ENCODE data around the gene SDC3. TPM values are rescaled to one million over a fixed set of nuclear protein-coding genes. Genes with fewer than 3 reads are reported as not detected.

The SDC3 gene
- total and polyA plus RNA-seq, 4 donors = 3.3 to 27.5 (median 16.6) TPM

DNA sequence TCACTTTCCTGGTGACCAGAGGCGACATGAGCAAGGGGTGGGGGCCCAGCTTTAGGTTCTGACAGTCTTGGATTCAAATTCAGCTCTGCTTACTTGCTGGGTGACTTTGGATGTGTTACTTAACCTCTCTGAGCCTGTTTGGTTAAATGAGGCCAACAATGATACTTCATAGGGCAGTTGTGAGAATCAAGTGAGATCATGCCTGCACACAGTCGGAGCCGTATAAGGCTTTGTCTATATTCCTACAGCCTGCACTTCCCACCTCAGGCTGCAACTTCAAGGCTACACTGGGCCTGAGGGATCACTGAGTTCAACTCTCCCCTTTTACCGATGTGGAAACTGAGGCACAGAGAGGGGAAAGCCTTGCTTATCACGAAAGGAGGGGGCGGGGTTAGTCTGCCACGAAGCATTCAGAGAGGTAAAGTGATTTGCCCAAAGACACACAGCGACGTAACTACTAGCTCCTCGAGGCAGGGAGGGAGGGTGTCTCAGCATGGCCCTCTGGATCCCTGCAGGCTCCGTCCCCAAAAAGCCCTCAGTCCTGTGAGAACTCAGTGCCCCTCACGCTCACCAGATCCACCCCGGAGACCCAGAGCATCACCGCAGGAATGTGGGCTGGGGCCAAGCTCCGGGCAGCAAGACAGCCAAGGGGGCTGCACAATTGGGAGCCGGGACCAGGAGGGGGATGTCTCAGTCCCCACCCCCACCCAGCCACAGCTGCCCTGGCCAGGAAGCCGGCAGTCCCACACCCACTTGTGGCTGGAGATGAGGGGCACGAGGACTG lies 25.0 kb downstream of the SDC3 start:
- Histone ChIP-seq H3K4me3 (ENCODE audit: low read depth in 1 of 3, low read length in 3 of 3) (no peak overlapping the region), H3K9me3 (ENCODE audit: control insufficient read depth in 4 of 4, low read length in 3 of 4) (no peaks in the 10 kb centered on the region), H3K27ac (ENCODE audit: low read depth in 1 of 2, low read length in 2 of 2) (no peak overlapping the region), H3K9ac (ENCODE audit: low read depth in 1 of 2, low read length in 2 of 2) (no peak overlapping the region), H3K36me3 (ENCODE audit: control insufficient read depth in 4 of 4, insufficient read depth in 3 of 4, low read depth in 1 of 4, low read length in 3 of 4) (no peaks in the 10 kb centered on the region), H3K4me1 (ENCODE audit: control insufficient read depth in 4 of 4, insufficient read depth in 4 of 4, low read length in 3 of 4) (peaks cover 0 to 5% (median 1%) of the 10 kb centered on the region in 4 donors), H3K27me3 (ENCODE audit: control insufficient read depth in 4 of 4, insufficient read depth in 4 of 4, low read length in 3 of 4) (no peaks in the 10 kb centered on the region)
- no peak for DNase-seq (ENCODE audit: low spot score)
- 87% methylated on average over 18 of the region's 18 CpGs for WGBS
- TF ChIP-seq, protein P1, sequence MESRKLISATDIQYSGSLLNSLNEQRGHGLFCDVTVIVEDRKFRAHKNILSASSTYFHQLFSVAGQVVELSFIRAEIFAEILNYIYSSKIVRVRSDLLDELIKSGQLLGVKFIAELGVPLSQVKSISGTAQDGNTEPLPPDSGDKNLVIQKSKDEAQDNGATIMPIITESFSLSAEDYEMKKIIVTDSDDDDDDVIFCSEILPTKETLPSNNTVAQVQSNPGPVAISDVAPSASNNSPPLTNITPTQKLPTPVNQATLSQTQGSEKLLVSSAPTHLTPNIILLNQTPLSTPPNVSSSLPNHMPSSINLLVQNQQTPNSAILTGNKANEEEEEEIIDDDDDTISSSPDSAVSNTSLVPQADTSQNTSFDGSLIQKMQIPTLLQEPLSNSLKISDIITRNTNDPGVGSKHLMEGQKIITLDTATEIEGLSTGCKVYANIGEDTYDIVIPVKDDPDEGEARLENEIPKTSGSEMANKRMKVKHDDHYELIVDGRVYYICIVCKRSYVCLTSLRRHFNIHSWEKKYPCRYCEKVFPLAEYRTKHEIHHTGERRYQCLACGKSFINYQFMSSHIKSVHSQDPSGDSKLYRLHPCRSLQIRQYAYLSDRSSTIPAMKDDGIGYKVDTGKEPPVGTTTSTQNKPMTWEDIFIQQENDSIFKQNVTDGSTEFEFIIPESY (IDR thresholded peaks at IDR 0.05) = no peak
- TF ChIP-seq RXRA (IDR thresholded peaks at IDR 0.05) (no peak), HNF4A (conservative IDR thresholded peaks at IDR 0.05) (no peak)

DNA sequence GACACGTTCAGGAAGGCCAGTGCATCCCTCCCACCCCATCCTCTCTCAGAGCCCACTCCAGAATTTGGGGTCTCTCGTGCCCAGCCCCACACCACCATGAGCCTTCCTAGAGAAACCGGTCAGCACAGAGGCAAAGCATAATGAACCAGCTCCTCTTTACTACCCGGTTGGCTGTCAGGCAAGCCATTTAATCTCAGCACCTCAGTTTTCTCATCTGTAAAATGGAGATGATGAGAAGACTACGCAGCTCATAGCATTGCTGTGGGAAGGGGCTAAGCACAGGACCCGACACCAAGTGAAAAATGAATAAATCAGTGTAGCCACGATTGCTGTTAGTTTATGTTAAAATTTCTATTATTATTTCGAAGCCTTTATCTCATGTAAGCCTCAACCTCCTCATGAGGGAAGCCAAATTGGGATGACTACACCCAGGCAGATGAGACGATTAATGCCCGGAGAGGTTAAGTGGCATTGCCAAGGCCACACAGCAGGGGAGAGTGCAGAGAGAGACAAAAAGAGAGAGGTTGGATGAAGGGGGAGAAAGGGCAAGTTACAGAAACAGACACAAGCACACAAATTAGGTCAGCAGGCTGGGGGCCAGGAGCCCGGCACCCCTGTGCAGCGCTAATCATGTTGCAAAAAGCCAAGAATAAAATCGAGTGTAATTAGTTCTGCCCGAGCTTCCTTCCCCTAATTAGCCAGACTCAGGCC lies 25.7 kb downstream of the SDC3 start:
- H3K27me3 ChIP-seq (ENCODE audit: control insufficient read depth in 4 of 4, insufficient read depth in 4 of 4, low read length in 3 of 4) = no peaks in the 10 kb centered on the region
- no peak for DNase-seq (ENCODE audit: low spot score)
- peaks cover 0 to 12% (median 1%) of the 10 kb centered on the region in 4 donors for H3K4me1 ChIP-seq (ENCODE audit: control insufficient read depth in 4 of 4, insufficient read depth in 4 of 4, low read length in 3 of 4)
- H3K9ac ChIP-seq (ENCODE audit: low read depth in 1 of 2, low read length in 2 of 2) = no peak overlapping the region
- no peak for TF ChIP-seq FOXA1 (IDR thresholded peaks at IDR 0.05)
- no peak for TF ChIP-seq GABPA (IDR thresholded peaks at IDR 0.05 in 1 of 2, conservative IDR thresholded peaks at IDR 0.05 in 1 of 2)
- TF ChIP-seq, protein P2, sequence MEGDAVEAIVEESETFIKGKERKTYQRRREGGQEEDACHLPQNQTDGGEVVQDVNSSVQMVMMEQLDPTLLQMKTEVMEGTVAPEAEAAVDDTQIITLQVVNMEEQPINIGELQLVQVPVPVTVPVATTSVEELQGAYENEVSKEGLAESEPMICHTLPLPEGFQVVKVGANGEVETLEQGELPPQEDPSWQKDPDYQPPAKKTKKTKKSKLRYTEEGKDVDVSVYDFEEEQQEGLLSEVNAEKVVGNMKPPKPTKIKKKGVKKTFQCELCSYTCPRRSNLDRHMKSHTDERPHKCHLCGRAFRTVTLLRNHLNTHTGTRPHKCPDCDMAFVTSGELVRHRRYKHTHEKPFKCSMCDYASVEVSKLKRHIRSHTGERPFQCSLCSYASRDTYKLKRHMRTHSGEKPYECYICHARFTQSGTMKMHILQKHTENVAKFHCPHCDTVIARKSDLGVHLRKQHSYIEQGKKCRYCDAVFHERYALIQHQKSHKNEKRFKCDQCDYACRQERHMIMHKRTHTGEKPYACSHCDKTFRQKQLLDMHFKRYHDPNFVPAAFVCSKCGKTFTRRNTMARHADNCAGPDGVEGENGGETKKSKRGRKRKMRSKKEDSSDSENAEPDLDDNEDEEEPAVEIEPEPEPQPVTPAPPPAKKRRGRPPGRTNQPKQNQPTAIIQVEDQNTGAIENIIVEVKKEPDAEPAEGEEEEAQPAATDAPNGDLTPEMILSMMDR (IDR thresholded peaks at IDR 0.05; ENCODE audit: low read depth, low read length, missing input control) = no peak
- TF ChIP-seq SP1 (IDR thresholded peaks at IDR 0.05) = no peak
- TF ChIP-seq YY1 (IDR thresholded peaks at IDR 0.05) = no peak
- no peak for TF ChIP-seq FOXA2 (IDR thresholded peaks at IDR 0.05)
- no peak for TF ChIP-seq HNF4A (conservative IDR thresholded peaks at IDR 0.05)
- TF ChIP-seq NR2F2 (IDR thresholded peaks at IDR 0.05) = no peak
- TF ChIP-seq JUND (IDR thresholded peaks at IDR 0.05) = no peak
- TF ChIP-seq RXRA (IDR thresholded peaks at IDR 0.05) = no peak
- no peak for TF ChIP-seq EGR1 (IDR thresholded peaks at IDR 0.05; ENCODE audit: low read depth in 2 of 2)
- TF ChIP-seq, protein P3, sequence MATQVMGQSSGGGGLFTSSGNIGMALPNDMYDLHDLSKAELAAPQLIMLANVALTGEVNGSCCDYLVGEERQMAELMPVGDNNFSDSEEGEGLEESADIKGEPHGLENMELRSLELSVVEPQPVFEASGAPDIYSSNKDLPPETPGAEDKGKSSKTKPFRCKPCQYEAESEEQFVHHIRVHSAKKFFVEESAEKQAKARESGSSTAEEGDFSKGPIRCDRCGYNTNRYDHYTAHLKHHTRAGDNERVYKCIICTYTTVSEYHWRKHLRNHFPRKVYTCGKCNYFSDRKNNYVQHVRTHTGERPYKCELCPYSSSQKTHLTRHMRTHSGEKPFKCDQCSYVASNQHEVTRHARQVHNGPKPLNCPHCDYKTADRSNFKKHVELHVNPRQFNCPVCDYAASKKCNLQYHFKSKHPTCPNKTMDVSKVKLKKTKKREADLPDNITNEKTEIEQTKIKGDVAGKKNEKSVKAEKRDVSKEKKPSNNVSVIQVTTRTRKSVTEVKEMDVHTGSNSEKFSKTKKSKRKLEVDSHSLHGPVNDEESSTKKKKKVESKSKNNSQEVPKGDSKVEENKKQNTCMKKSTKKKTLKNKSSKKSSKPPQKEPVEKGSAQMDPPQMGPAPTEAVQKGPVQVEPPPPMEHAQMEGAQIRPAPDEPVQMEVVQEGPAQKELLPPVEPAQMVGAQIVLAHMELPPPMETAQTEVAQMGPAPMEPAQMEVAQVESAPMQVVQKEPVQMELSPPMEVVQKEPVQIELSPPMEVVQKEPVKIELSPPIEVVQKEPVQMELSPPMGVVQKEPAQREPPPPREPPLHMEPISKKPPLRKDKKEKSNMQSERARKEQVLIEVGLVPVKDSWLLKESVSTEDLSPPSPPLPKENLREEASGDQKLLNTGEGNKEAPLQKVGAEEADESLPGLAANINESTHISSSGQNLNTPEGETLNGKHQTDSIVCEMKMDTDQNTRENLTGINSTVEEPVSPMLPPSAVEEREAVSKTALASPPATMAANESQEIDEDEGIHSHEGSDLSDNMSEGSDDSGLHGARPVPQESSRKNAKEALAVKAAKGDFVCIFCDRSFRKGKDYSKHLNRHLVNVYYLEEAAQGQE (IDR thresholded peaks at IDR 0.05) = no peak
- no peak for TF ChIP-seq RAD21 (IDR thresholded peaks at IDR 0.05)
- TF ChIP-seq, protein P4, sequence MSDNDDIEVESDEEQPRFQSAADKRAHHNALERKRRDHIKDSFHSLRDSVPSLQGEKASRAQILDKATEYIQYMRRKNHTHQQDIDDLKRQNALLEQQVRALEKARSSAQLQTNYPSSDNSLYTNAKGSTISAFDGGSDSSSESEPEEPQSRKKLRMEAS (IDR thresholded peaks at IDR 0.05) = no peak
- TF ChIP-seq, protein P5, sequence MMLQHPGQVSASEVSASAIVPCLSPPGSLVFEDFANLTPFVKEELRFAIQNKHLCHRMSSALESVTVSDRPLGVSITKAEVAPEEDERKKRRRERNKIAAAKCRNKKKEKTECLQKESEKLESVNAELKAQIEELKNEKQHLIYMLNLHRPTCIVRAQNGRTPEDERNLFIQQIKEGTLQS (IDR thresholded peaks at IDR 0.05) = no peak
- TF ChIP-seq TAF1 (conservative IDR thresholded peaks at IDR 0.05) = no peak
- H3K27ac ChIP-seq (ENCODE audit: low read depth in 1 of 2, low read length in 2 of 2) = no peak overlapping the region
- WGBS = 84% methylated on average over 14 of the region's 14 CpGs
- no peaks in the 10 kb centered on the region for H3K9me3 ChIP-seq (ENCODE audit: control insufficient read depth in 4 of 4, low read length in 3 of 4)
- no peak overlapping the region for H3K4me3 ChIP-seq (ENCODE audit: low read depth in 1 of 3, low read length in 3 of 3)
- no peaks in the 10 kb centered on the region for H3K36me3 ChIP-seq (ENCODE audit: control insufficient read depth in 4 of 4, insufficient read depth in 3 of 4, low read depth in 1 of 4, low read length in 3 of 4)

Measured in liver (tissue), 9 donors.